NCI-H128 (cell line): ENCODE data around the gene SLX9.

Experiments used
- DNase-seq: peaks from one replicate; lab custom pipeline; 2025; ENCODE audit not compliant: unreplicated experiment; lab: John Stamatoyannopoulos, UW

Gene SLX9

GRCh38 chr21:44943686-44944550, 4.1 kb downstream of the SLX9 start:
- DNase-seq: no peak

- DNase-seq: no peak
Measured at GRCh38 chr21:44944596-44944995, 4.8 kb downstream of the SLX9 start.

DNA sequence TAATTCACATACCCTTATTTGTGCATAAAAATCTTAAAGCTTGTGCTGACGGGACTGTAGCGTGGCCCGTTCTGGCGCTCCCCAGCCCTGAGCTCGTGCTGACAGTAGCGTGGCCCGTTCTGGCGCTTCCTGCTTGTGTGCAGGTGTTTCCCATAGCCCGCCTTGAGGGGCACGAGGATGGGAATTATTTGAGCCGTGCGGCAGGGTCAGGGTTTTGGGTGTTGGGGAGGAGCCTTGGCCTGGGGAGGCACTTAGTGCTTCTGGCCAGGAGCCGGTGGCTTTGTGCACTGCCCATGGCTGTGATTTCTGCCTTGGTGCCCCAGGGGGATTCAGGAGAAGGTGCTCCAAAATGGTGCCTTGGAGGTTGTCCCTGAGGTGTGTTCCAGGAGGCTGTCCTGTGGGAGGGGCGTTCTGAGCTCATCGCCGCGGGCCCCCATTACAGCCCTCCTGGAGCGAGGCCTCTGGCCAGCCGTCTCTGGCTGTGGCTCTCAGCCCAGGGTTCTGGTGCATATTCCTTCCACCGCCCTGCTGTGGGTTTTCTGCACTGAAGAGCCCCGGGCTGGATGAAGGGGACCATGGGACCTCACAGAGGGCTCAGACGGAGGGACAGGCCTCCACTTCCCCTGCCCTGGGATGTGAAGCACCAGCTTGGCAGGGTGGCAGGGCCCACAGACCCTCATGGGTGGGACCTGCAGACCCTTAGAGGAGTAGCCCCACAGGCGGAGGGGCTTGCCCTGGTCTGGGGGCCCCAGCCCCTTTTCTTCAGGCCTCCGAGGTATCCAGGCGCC, 6.6 kb downstream of the SLX9 start:
- no peak for DNase-seq

DNA sequence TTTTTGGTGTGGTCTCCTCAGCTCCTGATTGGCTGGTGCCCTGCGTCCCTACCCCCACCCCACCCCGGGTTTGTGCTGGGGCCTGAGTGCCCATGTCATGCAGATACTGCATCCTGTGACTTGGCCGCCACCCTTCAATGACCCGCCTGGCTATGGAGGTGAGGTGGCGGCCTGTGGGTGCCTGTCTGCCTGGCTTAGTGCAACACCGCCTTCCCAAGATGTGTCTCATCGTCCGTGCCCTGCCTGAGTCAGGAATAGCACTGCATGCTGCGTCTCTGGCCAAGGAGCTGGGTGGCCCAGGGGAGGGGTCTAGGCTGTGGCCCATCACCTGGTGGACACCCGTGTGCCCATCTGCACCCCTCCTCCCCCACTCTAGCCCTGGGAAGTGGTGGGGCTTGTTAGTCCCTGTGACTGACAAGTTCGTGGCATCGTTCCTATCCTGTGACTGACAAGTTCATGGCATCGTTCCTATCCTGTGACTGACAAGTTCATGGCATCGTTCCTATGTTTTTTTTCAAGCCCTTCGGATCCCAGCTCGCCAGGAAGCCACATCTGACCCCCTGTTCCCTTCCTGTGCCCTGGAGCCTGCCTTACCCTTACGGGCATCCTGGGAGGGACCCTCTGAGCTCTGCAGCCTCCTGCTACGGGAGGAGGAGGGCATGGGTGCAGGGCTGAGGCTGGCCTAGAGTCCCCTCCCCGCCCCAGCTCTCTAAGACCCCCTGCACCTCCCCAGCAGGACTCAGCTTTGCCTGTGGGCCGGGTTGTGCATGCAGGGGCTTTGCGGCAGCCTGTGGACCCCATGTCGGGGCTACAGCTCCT, 7.5 kb downstream of the SLX9 start:
- DNase-seq: no peak

DNA sequence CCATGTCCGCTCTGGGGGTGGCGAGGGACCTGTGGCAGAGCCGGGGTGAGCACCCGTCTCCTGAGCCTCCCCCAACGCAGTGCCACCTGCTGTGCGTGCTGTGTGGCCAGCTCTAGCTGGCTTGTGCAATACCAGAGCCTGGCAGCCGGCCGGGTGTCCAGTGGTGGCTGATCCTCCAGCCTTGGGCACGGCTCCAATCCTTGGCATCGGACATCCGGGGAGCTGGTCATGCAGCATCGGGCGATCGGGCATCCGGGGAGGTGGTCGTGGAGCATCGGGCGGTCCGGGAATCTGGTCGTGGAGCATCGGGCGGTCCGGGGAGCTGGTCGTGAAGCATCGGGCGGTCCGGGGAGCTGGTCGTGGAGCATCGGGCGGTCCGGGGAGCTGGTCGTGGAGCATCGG, 8.1 kb downstream of the SLX9 start:
- no peak for DNase-seq

DNA sequence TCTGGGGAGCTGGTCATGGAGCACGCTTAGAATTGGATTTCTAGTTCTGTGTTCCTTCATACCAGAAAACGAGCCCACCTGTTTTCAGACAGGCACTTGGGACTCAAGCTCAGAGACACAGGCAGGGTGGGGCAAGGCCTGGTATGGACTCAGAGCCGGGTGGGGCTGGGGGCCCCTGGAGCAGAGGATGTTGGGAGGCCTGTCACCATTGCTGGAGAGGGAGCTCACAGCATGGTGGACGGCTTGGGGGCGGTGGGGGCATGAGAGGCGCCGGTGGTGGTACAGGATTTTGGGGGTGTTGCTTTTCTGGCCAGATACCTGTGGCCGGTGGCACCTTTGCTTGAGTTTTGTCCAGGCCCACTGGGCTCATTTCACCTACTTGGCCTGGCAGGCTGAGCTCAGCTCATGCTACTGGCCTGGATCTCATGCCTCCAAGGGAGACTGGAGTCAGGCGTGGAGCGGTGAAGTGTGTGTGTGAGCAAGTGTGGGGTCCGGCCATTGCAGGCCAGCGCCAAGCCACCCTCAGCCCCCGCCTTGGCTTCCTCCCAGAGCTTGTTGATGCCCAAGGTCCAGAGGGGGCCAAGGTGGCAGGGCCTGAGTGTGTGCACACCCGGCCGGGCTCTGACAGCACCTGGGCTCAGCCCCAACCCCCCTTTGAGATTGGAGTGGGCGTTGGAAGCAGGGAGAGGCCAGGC, 8.7 kb downstream of the SLX9 start:
- DNase-seq: no peak

DNA sequence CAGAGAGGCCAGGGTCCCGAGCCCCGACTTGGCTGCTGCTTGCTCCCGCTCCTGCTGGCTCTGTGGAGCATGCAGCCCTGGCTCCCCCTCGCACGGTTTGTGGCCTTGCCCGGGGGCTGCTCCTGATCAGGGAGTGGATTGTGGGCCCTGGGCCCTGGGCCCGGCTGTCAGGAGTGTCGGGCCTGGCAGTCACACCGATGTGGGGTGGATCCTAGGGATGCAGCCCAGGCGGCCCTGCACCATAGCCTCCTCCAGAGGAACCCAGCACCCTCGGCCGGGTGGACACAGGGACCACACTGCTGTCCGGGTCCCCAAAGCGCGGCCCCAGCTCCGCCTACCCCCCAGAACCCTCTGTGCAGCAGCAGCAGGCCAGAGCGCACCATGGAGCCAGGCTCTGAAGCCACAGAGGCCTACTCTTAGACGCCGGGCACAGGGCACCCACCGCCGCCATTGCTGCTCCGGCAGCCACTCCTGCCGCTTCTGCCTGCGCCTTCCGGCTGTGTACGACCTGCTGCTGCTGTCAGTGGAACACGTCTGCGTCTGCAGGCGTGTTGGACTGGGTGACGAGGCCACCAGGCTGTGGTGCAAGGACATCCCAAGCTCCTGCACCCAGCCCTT, 9.4 kb downstream of the SLX9 start:
- DNase-seq: no peak

DNA sequence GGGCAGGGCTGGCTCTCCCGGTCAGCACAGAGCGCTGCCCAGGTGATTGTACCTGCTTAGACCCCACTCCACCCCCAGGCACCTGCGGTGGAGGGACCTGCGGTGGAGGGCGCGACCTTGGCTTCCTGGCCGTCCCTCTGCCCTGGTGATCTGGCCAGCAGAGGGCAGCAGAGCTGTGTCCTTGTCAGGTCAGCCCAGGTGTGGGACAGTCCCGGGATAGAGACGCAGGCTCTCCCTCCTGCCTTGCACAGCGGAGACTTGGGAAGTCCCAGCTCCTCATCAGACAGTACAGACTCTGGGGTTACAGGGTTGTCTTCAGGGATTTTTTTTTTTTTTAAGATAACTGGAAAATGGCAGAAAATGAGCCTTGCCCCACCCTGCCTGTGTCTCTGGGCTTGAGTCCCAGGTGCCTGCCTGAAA, 10.0 kb downstream of the SLX9 start:
- no peak for DNase-seq

DNA sequence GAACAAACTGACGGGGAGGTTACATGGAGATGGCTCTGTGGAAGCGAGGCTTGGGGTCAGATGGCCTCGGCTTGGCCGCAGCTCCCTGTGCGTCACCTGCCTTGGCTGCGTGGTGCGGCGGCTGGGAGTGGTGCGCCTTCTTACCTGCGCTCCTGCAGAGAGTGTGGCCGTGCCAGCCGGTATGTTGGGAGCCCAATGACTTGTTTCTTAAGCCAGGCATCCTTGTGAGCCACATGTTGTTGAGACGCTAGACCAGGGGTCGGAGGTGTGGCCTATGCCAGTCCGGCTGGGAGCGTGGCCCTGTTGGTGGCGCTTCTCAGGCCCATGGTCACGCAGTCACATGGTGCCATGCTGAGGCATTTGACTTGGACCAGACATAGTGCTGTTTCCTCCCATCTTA, 10.5 kb downstream of the SLX9 start:
- DNase-seq: no peak

DNA sequence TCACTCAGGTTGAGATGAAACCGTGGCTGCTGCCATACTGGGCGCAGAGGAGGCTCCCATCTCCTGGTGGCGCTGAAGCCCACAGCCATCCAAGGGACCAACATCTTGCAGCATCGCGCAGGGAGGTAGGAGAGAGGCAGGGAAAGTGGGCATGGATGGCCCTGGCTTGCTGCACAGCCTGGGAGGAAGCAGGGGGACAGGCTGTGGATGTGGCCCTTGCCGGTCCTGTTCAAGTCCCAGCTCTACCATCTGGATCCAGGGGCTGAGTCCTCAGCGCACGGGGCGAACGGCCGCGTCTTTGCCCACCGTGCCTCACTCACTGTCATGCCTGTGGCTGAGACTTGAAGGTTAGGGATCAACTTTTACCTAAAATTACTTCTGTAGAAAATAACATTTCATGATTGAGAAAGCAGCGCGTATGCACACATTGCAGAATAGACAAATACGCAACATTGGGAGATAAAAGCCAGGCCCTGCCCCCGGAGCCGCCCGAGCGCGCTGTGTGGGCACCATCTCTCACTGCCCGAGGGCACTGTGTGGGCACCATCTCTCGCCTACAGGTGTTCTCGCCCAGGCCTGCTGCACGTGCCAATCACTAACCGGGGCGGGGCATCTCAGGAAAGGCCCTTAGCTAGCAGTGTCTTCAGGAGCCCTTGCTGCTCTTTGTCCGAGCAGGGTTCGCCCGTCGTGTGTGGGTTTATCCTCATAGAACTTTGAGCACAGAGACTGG, 11.5 kb downstream of the SLX9 start:
- DNase-seq: no peak

- no peak for DNase-seq
Measured at GRCh38 chr21:44952116-44952928, 12.5 kb downstream of the SLX9 start.

GRCh38 chr21:44952929-44953627, 13.2 kb downstream of the SLX9 start:
- no peak for DNase-seq

- DNase-seq: no peak
Measured at GRCh38 chr21:44953628-44954021, 13.8 kb downstream of the SLX9 start.

DNA sequence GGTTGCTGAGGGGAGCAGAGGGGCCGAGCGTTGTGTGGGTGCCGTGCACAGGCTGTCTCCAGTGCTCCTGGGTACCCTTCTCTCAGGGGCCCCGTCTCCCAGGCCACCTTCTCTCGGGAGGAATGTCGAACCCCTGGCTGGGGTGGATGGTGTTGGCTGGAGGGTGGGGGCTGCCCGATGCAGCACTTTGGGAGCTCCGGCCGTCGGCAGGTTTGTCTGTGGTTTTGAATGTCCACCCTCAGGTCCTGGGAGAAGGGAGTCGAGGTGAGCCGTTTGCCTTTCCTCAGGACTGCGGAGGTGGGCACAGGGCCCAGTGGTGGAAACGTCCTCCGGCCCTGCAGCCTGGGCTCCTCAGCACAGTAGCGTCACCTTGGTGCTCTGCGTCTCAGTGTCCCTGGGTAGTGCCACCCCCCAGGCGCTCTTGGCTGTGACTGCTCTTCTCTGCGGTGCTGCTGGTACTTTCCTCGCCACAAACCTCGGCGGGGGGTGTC, 14.5 kb downstream of the SLX9 start:
- DNase-seq: no peak

- no peak for DNase-seq
Measured at GRCh38 chr21:44955141-44955797, 15.4 kb downstream of the SLX9 start.

DNA sequence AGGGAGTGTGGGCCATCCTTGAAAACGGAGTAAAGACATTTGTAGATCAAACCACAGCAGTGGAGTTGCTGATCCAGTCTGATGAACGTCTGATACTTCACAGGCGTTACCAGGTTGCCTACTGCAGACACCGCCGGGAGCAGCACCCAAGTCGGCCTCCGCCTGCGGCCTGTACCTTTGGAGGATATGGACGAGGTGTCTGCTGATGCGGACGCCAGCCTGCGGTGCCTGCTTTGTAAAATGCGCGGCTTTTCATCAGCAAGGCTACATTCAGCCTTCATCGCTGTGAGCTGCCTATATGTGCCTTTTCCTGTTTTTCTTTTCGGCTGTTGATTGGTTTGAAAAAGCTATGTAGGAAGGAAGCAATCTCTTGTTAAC, 16.0 kb downstream of the SLX9 start:
- DNase-seq: no peak

- no peak for DNase-seq
Measured at GRCh38 chr21:44956356-44957046, 16.7 kb downstream of the SLX9 start.
